ENCODE measurements around the gene SLC25A12.
"Not testable (repeated sequence)": the region's sequence is repeated elsewhere in the genome, so short reads cannot be mapped to it uniquely, and the experiment has no call there.

Gene SLC25A12

GRCh38 chr2:171909266-171909665 is 15.2 kb upstream of the SLC25A12 start:
- H3K4me3 ChIP-seq (ENCODE audit: low read length) = no peak overlapping the region
- H4K20me1 ChIP-seq (ENCODE audit: control insufficient read depth, insufficient read depth, low read depth, low read length) = no peaks in the 10 kb centered on the region
- no peak overlapping the region for H3K4me2 ChIP-seq (ENCODE audit: low read length)
- no peaks in the 10 kb centered on the region for H3K9me2 ChIP-seq (replicated peaks; ENCODE audit: control insufficient read depth, low read length)
- H3K9me3 ChIP-seq (ENCODE audit: control insufficient read depth, insufficient read depth, low read length) = no peaks in the 10 kb centered on the region
- no peaks in the 10 kb centered on the region for H3K36me3 ChIP-seq (ENCODE audit: control insufficient read depth, low read length)
- H3K27me3 ChIP-seq (ENCODE audit: control insufficient read depth, low read length) = peaks cover 4% of the 10 kb centered on the region; the same call in 1 of the 2 replicates
- TF ChIP-seq EZH2phosphoT487 (IDR thresholded peaks at IDR 0.05; ENCODE audit: borderline replicate concordance, low read length) (no peak), CTCF (IDR thresholded peaks at IDR 0.05; ENCODE audit: low read depth, low read length, poor library complexity, severe bottlenecking) (no peak)
- no peaks in the 10 kb centered on the region for H3K79me2 ChIP-seq (ENCODE audit: control insufficient read depth, low read length)
- H3K4me1 ChIP-seq (ENCODE audit: control insufficient read depth, low read length) = no peaks in the 10 kb centered on the region
- no peaks in the 10 kb centered on the region for H3F3A ChIP-seq (ENCODE audit: control insufficient read depth, insufficient read depth)
- H3K27ac ChIP-seq (ENCODE audit: low read depth, low read length) = no peak overlapping the region

GRCh38 chr2:171908235-171908634 is 14.2 kb upstream of the SLC25A12 start:
- TF ChIP-seq CTCF (IDR thresholded peaks at IDR 0.05; ENCODE audit: low read depth, low read length, poor library complexity, severe bottlenecking) (no peak), EZH2phosphoT487 (IDR thresholded peaks at IDR 0.05; ENCODE audit: borderline replicate concordance, low read length) (no peak)
- Histone ChIP-seq H4K20me1 (ENCODE audit: control insufficient read depth, insufficient read depth, low read depth, low read length) (no peaks in the 10 kb centered on the region), H3K36me3 (ENCODE audit: control insufficient read depth, low read length) (no peaks in the 10 kb centered on the region), H3F3A (ENCODE audit: control insufficient read depth, insufficient read depth) (no peaks in the 10 kb centered on the region), H3K4me3 (ENCODE audit: low read length) (no peak overlapping the region), H3K9me3 (ENCODE audit: control insufficient read depth, insufficient read depth, low read length) (no peaks in the 10 kb centered on the region), H3K27ac (ENCODE audit: low read depth, low read length) (no peak overlapping the region), H3K9me2 (replicated peaks; ENCODE audit: control insufficient read depth, low read length) (no peaks in the 10 kb centered on the region), H3K27me3 (ENCODE audit: control insufficient read depth, low read length) (peaks cover 6% of the 10 kb centered on the region; the same call in 1 of the 2 replicates), H3K4me1 (ENCODE audit: control insufficient read depth, low read length) (peaks cover 4% of the 10 kb centered on the region), H3K79me2 (ENCODE audit: control insufficient read depth, low read length) (no peaks in the 10 kb centered on the region), H3K4me2 (ENCODE audit: low read length) (no peak overlapping the region)

- peaks cover 4% of the 10 kb centered on the region; the same call in 1 of the 2 replicates for H3K27me3 ChIP-seq (ENCODE audit: control insufficient read depth, low read length)
- peak overlapping the region; percentile 20 for H3K4me2 ChIP-seq (ENCODE audit: low read length)
- H3K9me3 ChIP-seq (ENCODE audit: control insufficient read depth, insufficient read depth, low read length) = peaks cover 4% of the 10 kb centered on the region; the same call in 1 of the 2 replicates
- H3F3A ChIP-seq (ENCODE audit: control insufficient read depth, insufficient read depth) = no peaks in the 10 kb centered on the region
- TF ChIP-seq CTCF (IDR thresholded peaks at IDR 0.05; ENCODE audit: low read depth, low read length, poor library complexity, severe bottlenecking) (no peak), EZH2phosphoT487 (IDR thresholded peaks at IDR 0.05; ENCODE audit: borderline replicate concordance, low read length) (no peak)
- H3K4me3 ChIP-seq (ENCODE audit: low read length) = no peak overlapping the region
- H4K20me1 ChIP-seq (ENCODE audit: control insufficient read depth, insufficient read depth, low read depth, low read length) = no peaks in the 10 kb centered on the region
- peaks cover 19% of the 10 kb centered on the region for H3K4me1 ChIP-seq (ENCODE audit: control insufficient read depth, low read length)
- H3K79me2 ChIP-seq (ENCODE audit: control insufficient read depth, low read length) = no peaks in the 10 kb centered on the region
- no peaks in the 10 kb centered on the region for H3K9me2 ChIP-seq (replicated peaks; ENCODE audit: control insufficient read depth, low read length)
- no peak overlapping the region for H3K27ac ChIP-seq (ENCODE audit: low read depth, low read length)
- no peaks in the 10 kb centered on the region for H3K36me3 ChIP-seq (ENCODE audit: control insufficient read depth, low read length)
Observed at GRCh38 chr2:171902840-171903420, 8.9 kb upstream of the SLC25A12 start.

GRCh38 chr2:171899623-171900282 is 5.7 kb upstream of the SLC25A12 start:
- peaks cover 21% of the 10 kb centered on the region for H3K4me1 ChIP-seq (ENCODE audit: control insufficient read depth, low read length)
- not testable (repeated sequence) for H3K79me2 ChIP-seq (ENCODE audit: control insufficient read depth, low read length); H3K27me3 ChIP-seq (ENCODE audit: control insufficient read depth, low read length); H3F3A ChIP-seq (ENCODE audit: control insufficient read depth, insufficient read depth); H3K4me2 ChIP-seq (ENCODE audit: low read length); H3K36me3 ChIP-seq (ENCODE audit: control insufficient read depth, low read length); H3K9me2 ChIP-seq (replicated peaks; ENCODE audit: control insufficient read depth, low read length); H4K20me1 ChIP-seq (ENCODE audit: control insufficient read depth, insufficient read depth, low read depth, low read length); H3K9me3 ChIP-seq (ENCODE audit: control insufficient read depth, insufficient read depth, low read length); H3K27ac ChIP-seq (ENCODE audit: low read depth, low read length); H3K4me3 ChIP-seq (ENCODE audit: low read length)
